ENCODE data around the gene ACTMAP. TPM values are rescaled to one million over a fixed set of nuclear protein-coding genes. Genes with fewer than 3 reads are reported as not detected.

Gene ACTMAP
- total and polyA plus RNA-seq, 4 donors: 0.93 to 7.7 (median 3.0) TPM

GRCh38 chr19:40777937-40778705 lies 27.8 kb upstream of the ACTMAP start, which contains the start of gene RAB4B:
Gene RAB4B, plus strand, starts transcription at chr19:40778247. Its CDS starts 129 bp downstream, at chr19:40778376.
- no peaks in the 10 kb centered on the region for H3K27me3 ChIP-seq (ENCODE audit: control insufficient read depth in 4 of 4, insufficient read depth in 4 of 4, low read length in 3 of 4)
- H3K4me1 ChIP-seq (ENCODE audit: control insufficient read depth in 4 of 4, insufficient read depth in 4 of 4, low read length in 3 of 4): peaks cover 0 to 19% (median 13%) of the 10 kb centered on the region in 4 donors
- TF ChIP-seq NR2F2 (IDR thresholded peaks at IDR 0.05) (no peak), JUND (IDR thresholded peaks at IDR 0.05) (no peak), HNF4G (IDR thresholded peaks at IDR 0.05) (no peak), RAD21 (IDR thresholded peaks at IDR 0.05) (peak in 1 of 2 donors; percentile 3), HNF4A (conservative IDR thresholded peaks at IDR 0.05) (peak; percentile 44 to 70), TAF1 (conservative IDR thresholded peaks at IDR 0.05) (peak; percentile 65), GABPA (IDR thresholded peaks at IDR 0.05 in 1 of 2, conservative IDR thresholded peaks at IDR 0.05 in 1 of 2) (peak; percentile 20 to 84), YY1 (IDR thresholded peaks at IDR 0.05) (peak; percentile 63), FOXA1 (IDR thresholded peaks at IDR 0.05) (peak; percentile 32), RXRA (IDR thresholded peaks at IDR 0.05) (peak; percentile 20 to 32), ZBTB33 (IDR thresholded peaks at IDR 0.05) (no peak), FOXA2 (IDR thresholded peaks at IDR 0.05) (no peak), EGR1 (IDR thresholded peaks at IDR 0.05; ENCODE audit: low read depth in 2 of 2) (peak; percentile 13 to 23), MAX (IDR thresholded peaks at IDR 0.05) (no peak), SP1 (IDR thresholded peaks at IDR 0.05) (peak; percentile 98)
- TF ChIP-seq, protein P1, sequence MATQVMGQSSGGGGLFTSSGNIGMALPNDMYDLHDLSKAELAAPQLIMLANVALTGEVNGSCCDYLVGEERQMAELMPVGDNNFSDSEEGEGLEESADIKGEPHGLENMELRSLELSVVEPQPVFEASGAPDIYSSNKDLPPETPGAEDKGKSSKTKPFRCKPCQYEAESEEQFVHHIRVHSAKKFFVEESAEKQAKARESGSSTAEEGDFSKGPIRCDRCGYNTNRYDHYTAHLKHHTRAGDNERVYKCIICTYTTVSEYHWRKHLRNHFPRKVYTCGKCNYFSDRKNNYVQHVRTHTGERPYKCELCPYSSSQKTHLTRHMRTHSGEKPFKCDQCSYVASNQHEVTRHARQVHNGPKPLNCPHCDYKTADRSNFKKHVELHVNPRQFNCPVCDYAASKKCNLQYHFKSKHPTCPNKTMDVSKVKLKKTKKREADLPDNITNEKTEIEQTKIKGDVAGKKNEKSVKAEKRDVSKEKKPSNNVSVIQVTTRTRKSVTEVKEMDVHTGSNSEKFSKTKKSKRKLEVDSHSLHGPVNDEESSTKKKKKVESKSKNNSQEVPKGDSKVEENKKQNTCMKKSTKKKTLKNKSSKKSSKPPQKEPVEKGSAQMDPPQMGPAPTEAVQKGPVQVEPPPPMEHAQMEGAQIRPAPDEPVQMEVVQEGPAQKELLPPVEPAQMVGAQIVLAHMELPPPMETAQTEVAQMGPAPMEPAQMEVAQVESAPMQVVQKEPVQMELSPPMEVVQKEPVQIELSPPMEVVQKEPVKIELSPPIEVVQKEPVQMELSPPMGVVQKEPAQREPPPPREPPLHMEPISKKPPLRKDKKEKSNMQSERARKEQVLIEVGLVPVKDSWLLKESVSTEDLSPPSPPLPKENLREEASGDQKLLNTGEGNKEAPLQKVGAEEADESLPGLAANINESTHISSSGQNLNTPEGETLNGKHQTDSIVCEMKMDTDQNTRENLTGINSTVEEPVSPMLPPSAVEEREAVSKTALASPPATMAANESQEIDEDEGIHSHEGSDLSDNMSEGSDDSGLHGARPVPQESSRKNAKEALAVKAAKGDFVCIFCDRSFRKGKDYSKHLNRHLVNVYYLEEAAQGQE (IDR thresholded peaks at IDR 0.05): peak; percentile 72
- TF ChIP-seq, protein P2, sequence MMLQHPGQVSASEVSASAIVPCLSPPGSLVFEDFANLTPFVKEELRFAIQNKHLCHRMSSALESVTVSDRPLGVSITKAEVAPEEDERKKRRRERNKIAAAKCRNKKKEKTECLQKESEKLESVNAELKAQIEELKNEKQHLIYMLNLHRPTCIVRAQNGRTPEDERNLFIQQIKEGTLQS (IDR thresholded peaks at IDR 0.05): no peak
- TF ChIP-seq, protein P3, sequence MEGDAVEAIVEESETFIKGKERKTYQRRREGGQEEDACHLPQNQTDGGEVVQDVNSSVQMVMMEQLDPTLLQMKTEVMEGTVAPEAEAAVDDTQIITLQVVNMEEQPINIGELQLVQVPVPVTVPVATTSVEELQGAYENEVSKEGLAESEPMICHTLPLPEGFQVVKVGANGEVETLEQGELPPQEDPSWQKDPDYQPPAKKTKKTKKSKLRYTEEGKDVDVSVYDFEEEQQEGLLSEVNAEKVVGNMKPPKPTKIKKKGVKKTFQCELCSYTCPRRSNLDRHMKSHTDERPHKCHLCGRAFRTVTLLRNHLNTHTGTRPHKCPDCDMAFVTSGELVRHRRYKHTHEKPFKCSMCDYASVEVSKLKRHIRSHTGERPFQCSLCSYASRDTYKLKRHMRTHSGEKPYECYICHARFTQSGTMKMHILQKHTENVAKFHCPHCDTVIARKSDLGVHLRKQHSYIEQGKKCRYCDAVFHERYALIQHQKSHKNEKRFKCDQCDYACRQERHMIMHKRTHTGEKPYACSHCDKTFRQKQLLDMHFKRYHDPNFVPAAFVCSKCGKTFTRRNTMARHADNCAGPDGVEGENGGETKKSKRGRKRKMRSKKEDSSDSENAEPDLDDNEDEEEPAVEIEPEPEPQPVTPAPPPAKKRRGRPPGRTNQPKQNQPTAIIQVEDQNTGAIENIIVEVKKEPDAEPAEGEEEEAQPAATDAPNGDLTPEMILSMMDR (IDR thresholded peaks at IDR 0.05; ENCODE audit: low read depth, low read length, missing input control): no peak
- H3K9ac ChIP-seq (ENCODE audit: low read depth in 1 of 2, low read length in 2 of 2): peak within 1 kb of the TSS; percentile 61 to 64
- H3K4me3 ChIP-seq (ENCODE audit: low read depth in 1 of 3, low read length in 3 of 3): peak within 1 kb of the TSS; percentile 62 to 81 (median 74)
- H3K27ac ChIP-seq (ENCODE audit: low read depth in 1 of 2, low read length in 2 of 2): peak within 1 kb of the TSS; percentile 84 to 92
- H3K9me3 ChIP-seq (ENCODE audit: control insufficient read depth in 4 of 4, low read length in 3 of 4): no peaks in the 10 kb centered on the region
- under 1% methylated on average over 56 of the region's 56 CpGs for WGBS
- peaks cover 0 to 3% (median 1%) of the 10 kb centered on the region in 4 donors for H3K36me3 ChIP-seq (ENCODE audit: control insufficient read depth in 4 of 4, insufficient read depth in 3 of 4, low read depth in 1 of 4, low read length in 3 of 4)
- peak; percentile 100 for DNase-seq (ENCODE audit: low spot score)

Data from liver (tissue), 9 donors.